Stimulated activated naive CD8-positive, alpha-beta T cell treated with anti-CD3 and anti-CD28 coated beads, Interleukin-15, Interleukin-2, amounts not matched to agents 100 U/mL and 50 U/mL, for 24 hours (primary cell): ENCODE data around the gene INO80C.
"Not testable (repeated sequence)": the region's sequence is repeated elsewhere in the genome, so short reads cannot be mapped to it uniquely, and the experiment has no call there.

Experiments used
- ATAC-seq: fragments of 150-1000 bp; cut with Tn5 transposase; one replicate; pipeline ENCODE4 v1.10.0; 2021
- DNase-seq: peaks from one replicate; pipeline ENCODE4 v3.0.0; 2021

INO80C gene

DNA sequence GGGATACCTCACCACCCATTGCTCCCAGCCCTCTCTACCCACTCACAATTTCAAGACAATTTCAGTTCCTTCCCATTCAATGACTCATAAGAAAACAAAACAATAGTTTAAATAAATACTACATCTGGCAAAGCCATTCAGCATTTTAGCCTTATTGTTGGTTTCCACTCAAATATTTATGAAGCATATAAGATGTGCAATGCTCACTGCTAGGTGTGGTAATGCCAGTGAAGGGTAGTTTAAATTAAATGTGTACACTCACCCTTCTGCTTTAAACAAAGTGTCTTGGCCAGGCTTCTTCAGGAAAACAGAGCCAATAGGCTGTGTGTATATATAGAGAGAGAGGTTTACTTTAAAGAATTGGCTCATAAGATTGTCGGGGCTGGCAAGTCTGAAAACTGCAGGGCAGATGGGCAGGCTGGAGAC lies 37.0 kb downstream of the INO80C start:
- ATAC-seq, result no peak
- no peak for DNase-seq

DNA sequence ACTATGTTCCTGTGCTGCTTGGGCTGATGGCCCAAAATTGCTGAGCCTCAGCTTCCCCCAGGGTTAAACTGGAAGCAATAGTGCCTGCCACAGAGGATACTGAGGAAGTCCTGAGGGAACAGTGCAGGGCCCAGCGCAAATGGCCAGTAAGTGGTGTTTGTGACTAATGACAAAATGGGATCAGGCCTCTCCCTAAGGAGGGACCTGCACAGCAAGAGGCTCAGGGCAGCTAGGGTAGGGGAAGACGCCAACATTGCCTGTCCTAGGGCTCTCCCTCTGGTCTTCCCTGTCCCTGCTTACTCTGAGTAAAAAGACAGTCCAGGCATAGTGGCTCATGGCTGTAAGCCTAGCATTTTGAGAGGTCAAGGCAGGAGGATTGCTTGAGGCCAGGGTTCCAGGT lies 37.8 kb downstream of the INO80C start:
- ATAC-seq (no peak), DNase-seq (no peak)

DNA sequence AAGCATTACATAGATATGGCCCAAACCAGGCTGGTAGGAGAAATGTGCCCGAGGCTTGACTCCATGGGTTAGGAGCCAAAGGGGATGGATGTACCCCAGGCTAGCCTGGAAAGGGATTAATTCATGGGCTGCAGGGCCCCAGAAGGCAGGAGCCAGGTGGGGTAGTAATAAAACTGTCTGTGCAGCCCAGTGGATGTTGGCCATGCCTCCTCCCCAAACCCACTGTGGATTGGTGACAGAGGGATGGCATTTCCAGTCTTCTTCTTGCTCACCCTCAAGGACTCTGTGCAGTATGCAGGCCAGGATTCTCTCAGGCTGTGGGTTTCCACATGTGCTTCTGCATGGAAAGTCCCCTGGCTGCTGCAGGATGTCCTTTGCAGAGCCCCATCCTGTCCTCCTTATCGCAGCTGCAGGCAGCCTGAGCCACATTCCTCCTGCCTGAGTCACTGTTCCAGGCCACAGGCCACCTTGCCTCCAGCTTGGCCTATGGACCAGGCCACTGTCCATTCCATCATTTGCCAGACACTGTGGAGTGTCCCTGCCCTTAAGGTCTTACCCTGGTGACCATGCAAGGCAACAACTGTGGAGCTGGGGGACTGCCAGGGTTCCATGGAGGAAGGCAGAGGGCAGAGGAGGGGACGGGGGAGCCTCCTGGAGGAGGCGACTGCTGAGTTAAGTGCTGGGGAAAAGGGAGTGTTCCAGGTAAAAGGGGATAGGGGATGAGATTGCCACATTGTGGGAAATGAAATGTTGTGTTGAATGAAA lies 38.9 kb downstream of the INO80C start:
- peak; percentile 9 for DNase-seq
- peak; percentile 32 for ATAC-seq

DNA sequence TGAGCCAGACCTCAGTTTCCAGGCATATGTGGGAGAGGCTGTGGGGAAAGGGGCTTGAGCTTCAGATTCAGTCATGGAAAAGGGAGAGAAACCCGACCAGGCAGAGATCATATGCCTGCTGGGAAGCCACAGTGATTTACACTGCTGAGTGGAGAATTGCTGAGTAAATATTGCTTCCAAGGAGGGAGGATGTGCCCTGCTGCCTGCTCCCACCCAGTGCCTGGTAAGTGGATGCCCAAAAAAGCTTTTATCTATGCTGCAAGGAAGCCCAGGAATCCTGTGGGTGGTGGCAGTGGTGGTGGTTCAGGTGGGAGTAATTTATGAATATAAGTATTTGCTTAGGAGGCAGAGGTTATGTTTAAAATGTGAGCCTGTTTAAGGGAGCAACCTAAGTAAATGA lies 39.5 kb downstream of the INO80C start:
- ATAC-seq (no peak), DNase-seq (no peak)

DNA sequence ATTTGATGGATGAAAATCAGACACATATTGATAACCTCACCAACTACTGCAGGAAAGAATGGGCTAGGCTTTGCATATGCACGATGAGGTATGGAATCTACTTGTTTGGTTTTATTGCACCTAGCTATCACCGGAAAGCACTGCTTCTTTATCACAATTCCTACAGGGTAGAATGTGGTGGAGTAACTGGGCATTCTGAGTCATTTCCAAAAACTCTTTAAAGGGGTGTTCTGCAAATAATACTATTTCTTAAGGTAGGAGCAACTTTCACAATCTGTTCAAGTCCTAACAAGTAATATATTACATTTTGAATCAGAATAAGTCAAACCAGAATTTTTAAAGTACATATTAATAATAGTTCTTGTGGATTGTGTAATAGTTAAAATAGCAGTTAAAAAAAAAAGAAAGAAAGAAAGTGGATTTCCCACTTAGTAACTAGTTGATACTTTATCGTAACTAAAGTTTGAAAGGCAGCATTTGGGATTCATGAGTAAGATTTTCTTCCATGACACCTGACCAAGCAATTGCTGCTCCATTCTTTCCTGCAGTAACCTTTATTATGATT lies 40.5 kb downstream of the INO80C start:
- ATAC-seq, result no peak

DNA sequence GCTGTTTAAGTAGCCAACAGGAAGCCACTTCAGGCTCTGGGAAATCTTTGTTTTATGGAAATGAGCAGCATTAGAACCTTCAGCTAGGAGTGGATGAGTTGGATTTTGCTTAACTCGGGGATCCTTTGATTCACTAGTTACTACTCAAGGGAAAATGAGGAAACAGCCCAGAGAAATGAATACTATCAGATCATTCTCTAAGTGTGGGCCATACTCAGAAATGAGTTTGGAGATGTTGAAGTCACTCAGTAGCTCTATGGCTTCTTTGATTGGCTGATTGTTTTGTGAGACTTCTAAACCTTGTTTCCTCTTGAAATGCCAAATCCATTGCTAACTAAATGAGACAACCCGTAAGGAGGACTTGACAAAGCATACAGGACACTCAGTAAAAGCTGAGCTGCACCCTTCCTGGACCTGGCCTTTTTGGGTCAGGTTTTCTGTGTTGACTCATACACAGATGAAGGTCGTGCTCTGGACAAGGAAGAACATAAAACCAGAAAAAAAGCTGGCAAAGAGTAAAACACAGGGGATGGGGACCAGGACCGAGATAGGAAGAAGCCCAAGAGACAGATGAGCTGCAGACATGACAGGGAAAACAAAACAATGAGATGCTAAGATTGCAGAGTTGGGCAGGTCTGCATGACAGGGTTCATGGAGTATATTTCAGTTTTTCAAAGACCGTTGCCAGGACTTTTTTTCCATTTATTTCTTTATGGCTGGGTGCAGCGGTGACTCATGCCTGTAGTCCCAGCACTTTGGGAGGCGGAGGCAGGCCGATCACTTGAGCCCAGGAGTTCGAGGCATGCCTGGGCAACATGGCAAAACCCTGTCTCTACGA lies 41.6 kb downstream of the INO80C start:
- no peak for DNase-seq
- no peak for ATAC-seq

More for the DNA sequence above, 40.5 kb downstream of the INO80C start:
- DNase-seq, result no peak

DNA sequence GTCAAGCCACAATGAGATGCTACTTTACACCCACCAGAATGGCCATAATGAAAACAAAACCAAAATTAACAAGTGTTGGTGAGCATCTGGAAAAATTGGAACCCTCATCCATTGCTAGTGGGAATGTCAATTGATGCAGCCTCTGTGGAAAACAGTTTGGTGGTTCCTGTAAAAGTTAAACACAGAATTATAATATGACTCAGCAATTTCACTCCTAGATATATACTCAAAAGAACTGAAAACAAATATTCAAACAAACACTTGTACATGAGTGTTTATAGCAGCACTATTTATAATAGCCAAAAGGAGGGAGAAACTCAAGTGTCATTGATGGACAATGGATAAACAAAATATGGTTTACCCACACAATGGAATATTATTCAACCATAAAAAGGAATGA lies 43.0 kb downstream of the INO80C start:
- DNase-seq (no peak), ATAC-seq (no peak)

DNA sequence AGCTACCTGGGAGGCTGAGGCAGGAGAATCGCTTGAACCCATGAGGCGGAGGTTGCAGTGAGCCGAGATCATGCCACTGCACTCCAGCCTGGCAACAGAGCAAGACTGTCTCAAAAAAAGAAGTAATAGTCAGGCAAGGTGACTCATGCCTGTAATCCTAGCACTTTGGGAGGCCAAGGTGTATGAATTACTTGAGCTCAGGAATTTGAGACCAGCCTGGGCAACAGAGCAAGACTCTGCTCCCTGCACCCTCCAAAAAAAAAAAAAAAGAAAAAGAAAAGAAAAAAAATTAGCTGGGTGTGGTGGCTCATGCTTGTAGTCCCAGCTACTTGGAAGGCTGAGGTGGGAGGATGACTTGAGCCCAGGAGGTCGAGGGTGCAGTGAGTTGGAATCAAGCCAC lies 44.7 kb downstream of the INO80C start:
- not testable (repeated sequence) for DNase-seq, ATAC-seq

DNA sequence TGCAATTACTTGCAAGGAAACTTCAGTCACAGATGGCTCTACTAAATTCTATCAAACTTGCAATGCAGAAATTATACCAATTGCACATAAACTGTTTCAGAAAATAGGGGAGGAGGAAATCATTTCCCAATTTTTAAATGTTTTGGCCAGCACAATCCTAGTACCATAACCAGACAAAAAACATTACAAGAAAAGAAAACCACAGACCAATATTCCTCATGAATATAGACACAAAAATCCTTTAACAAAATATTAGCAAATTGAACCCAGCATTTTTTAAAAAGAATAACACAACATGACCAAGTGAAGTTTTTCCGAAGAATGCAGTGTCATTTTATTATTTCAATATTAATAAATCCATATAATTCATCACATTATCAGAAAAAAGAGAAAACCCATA lies 45.8 kb downstream of the INO80C start:
- no peak for ATAC-seq
- DNase-seq, result no peak

DNA sequence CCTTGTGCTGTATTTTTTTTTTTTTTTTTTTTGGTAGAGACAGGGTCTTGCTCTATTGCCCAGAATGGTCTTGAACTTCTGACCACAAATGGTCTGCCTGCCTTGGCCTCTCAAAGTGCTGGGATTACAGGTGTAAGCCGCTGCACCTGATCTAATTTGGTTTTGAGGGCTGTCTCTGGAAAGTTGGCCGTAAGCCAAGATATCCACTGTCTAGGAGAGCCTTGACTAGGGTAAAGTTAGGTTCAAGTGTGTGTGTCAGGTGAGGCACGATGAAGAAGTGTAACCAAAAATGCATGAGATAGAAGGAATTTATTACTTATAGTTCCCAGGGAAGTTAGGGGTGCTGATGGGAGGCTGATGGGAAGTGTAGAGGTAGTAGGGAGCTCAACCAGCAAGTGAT lies 46.7 kb downstream of the INO80C start:
- ATAC-seq (no peak), DNase-seq (no peak)

DNA sequence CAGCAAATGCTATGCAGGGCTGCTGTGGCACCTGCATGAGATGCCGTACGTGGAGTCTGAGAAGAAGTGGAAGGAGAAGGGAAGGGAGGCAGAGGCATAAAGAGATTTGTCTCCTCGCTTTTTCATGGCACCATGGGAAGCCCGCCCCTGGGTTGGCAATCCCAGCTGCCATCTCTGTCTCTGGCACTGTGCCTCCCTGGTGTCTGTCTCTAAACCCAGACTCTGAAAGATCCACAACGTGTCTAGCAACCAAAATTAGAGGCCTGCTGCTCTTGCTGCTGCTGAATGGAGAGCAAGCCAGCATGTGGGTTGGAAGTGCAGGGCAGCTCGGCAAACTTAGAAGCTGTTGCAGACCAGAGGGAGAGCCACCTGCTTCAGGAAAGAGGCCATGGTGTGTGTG lies 53.1 kb downstream of the INO80C start:
- DNase-seq (no peak), ATAC-seq (no peak)

DNA sequence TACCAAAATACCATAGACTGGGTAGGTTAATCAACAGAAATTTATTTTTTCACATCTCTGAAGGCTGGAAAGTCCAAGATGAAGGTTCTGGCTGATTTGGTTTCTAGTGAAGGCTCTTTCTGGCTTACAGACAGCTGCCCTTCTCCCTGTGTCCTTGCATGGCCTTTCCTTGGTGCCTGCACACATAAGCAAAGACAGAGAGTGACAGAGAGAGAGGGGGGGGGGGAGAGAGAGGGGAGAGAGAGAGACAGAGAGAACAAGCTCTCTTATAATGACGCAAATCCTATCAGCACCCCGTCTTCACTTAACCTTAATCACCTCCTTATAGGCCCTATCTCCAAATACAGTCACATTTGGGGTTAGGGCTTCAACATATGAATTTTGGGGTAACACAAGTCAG lies 53.9 kb downstream of the INO80C start:
- DNase-seq, result no peak
- ATAC-seq, result no peak

DNA sequence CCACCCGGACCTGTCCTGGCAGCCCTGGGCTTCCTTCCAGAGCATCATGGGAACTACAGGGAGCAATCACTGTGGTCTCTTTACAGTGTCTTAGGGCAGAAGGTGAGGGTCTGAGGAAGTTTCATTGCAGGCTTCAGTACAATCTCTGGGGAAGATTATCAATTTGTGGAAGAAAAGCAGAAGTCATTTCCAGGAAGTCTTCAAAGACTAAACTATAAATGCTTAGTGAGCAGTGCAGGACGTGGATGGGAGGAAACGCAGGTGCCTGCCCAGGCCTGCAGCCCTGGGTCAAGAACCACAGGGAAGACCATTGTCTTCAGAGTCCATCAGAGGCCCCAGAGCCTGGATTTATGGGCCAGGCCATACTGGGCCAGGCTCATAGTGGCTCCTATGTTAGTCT lies 54.3 kb downstream of the INO80C start:
- DNase-seq (no peak), ATAC-seq (no peak)

DNA sequence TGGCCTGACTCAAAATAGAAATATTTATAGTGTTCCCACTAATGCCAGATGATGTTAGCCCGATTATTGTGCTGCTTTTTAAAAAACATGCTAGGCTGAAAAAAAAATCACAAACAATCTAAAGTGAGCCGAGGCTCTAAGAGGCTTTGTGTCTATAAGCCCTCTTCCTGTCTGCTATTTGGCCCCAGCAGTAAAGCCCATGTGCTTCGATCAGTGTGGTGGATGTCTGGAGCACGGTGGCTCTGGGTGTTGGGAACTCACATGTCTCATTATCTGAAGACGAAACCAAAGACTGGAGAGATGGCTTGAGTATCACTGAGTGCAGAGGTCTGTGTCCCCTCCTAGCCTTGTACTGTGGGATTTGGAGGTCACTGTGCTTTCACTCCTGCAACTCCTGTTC lies 55.1 kb downstream of the INO80C start:
- no peak for DNase-seq
- ATAC-seq, result no peak

DNA sequence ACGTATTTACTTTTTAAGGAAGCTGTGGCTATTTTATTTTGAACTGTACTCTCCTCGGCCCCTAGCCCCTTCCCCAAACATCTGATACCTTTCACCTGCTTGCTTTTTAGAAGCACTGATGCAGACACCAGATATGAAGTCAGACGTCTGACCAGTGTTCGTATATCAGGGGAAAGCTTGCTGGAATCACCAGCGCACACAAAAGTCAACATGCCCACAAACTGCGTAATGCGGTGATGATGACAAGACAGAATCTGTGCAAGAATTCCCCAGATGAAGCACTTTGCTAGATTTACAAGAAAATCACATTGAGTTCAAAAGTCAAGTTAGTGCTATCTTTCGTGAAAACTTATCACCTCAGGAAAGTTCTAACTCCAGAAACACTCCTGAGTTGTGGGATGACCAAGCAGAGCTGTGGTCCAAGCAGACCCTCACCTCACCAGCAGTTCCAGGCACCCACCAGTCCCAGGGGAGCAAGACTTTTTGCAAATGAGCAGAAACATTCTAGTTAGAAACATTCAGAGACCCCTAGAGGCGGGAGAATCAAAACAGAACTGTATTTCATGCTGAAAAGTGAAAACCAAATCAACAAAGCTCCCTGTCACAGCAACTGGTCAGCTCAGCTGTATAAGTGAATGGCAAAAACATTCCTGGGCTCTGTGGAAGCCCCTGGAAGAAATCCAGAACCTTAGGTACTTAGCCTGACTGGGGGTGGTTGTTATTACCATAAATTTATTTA lies 55.7 kb downstream of the INO80C start:
- no peak for ATAC-seq
- DNase-seq, result no peak

DNA sequence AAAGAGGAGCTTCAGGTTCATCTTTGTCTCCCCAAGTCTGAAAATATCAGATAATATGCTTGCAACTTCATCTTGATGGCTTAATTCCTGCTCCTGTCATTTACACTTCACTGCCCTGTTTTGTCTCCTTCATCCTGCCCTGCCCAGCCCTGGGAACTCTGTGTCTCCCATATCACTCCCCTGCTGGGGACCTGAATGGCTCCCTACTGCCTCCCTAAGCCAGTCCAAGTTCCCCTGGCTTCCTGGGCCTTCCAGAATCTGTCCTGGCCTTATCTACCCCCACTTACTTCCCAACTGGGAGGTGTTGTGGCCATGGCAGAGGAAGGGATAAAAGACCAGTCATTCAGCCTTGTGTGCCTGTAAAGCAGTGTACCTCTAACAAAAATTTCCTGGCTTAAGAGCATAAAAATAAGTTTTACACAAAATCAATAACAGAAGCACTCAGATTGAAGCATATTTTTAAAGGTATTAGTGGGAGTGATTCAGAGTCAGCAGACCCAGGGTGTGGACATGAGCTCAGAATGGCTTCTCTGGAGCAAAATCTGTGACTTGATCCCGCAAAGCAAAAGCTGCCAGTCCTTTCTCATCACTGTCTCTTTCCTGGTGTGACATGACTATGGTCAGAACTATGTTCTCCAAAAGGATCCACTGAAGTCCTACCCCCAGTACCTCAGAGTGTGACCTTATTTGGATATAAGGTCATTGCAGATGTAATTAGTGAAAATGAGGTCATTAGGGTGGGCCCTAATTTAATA lies 59.1 kb downstream of the INO80C start:
- ATAC-seq, result no peak
- no peak for DNase-seq

DNA sequence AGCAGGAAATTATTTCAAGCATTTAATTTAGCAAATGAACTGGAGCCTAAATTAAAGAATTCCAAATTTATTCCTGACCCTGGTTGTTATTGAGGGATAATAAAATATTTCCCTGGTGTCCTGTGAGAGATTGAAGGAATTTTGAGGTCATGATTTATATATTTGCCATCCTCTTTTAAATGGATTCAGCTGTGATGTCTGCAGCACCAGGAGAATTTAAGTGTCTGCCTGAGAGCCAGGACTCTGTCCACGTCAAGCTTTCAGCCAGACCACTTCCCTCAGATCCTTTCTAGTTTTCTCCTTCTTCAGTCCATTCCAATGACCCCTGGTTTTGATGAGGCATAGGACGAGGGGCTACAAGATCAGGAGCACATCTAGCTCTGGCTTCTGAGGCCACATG lies 59.9 kb downstream of the INO80C start:
- DNase-seq, result no peak
- no peak for ATAC-seq

DNA sequence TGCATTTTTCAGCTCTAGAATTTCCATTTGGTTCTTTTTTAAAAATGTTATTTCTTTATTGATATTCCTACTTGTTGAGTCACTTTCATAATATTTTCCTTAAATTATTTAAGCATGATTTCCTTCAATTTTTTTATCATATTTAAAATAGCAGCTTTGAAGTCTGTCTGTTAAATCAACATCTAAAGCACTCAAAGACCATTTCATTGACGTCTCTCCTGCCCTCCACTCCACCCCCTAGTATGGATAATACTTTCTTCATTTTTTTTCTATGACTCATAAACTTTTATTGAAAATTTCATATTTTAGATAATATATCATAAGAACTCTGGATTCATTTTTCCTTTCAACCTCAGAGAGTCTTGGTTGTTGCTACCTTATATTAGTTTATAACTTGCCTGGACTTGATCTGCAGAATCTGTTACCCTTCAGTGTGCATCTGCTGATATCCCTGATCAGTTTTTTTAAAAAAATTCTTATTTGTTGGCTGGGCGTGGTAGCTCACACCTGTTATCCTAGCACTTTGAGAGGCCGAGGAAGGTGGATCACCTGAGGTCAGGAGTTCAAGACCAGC lies 61.6 kb downstream of the INO80C start:
- DNase-seq, result no peak
- no peak for ATAC-seq

DNA sequence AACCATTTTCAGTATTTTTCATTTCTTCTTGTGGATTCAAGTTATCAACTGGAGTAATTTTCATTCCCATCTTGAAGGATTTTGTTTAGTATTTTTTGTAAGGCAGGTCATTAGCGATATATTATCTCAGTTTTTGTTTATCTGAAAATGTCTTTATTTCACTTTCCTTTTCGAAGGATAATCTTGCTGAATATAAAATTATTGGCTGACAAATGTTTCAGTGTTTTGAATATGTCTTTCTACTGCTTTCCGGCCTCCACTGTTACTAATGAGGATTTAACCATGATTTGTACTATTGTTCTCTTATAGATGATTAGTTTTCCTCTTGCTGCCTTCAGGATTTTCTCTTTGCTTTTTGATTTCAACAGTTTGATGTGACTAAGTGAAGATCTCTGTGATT lies 62.4 kb downstream of the INO80C start:
- ATAC-seq, result no peak
- DNase-seq, result no peak

DNA sequence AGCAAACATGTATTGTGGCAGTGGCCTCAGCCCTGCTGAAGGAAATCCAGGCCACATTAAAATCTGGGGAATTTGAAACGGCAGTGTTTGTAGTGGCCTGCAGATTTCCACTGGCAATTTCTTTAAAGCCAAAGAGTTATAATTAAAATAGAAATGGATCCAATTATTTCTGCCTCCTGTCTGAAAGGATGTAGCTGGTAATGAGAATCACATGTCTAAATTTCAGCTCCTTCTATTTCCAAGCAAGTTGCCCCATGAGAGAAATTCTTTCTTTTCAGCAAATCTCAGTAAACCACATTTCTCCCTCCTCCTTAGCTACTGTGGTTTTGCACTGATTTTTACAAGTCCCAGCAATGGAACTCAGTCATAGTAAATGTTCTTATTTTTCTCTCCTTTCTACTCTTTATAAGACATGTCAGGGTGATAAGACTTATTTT lies 65.2 kb downstream of the INO80C start:
- ATAC-seq, result no peak
- DNase-seq, result no peak

DNA sequence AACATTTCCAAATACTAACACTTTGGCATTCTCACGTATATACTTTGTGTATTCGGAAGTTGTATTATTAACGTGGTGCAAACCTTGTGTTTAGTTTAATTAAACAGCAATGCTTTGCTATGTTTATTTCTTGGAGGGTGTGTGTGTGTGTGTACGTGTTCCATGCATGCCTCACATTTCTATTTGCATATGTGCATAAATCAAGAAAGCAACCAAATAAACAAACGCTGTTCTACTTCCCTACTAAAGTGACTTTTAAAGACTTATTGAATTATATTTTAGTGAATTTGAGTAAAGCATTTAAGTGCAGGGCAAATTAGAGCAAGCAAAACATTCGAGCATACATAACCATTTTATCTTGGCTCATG lies 66.4 kb downstream of the INO80C start:
- no peak for DNase-seq

More for the DNA sequence above, 66.4 kb downstream of the INO80C start:
- no peak for ATAC-seq
